K562 (cell line): Measurements from ENCODE around the gene ICAM2. TPM values are rescaled to one million over a fixed set of nuclear protein-coding genes. Genes with fewer than 3 reads are reported as not detected.

Experiments used
- C11orf30 ChIP-seq: fragments of 450-650 bp; IDR thresholded peaks from 2 replicates; pipeline ENCODE4 v1.6.1; 2016; ENCODE audit warnings: low read depth, mild to moderate bottlenecking
- EGR1 ChIP-seq: fragments of 450-650 bp; conservative IDR thresholded peaks from 2 replicates; pipeline ENCODE4 v1.6.1; 2017; ENCODE audit warnings: mild to moderate bottlenecking
- EHMT2 ChIP-seq: fragments of 450-650 bp; IDR thresholded peaks from 2 replicates; pipeline ENCODE4 v1.6.1; 2018; ENCODE audit warnings: antibody characterized with exemption
- ELF2 ChIP-seq: fragments of 250-450 bp; sonication (Bioruptor Pico); IDR thresholded peaks from 2 replicates; pipeline ENCODE4 v1.5.0; 2021; ENCODE audit warnings: mild to moderate bottlenecking
- IFI16 ChIP-seq: fragments of 250-450 bp; sonication (Bioruptor Pico); IDR thresholded peaks from 2 replicates; pipeline ENCODE4 v2.1.2; 2022; ENCODE audit warnings: mild to moderate bottlenecking, inconsistent platforms
- KDM4B ChIP-seq, 2 experiments: fragments of 450-650 bp in 1 of 2; sonication (generic) in 1 of 2; IDR thresholded peaks; 2 replicates each; pipeline ENCODE4 v1.6.1; 2016 to 2017; ENCODE audit warnings: borderline replicate concordance in 2 of 2, antibody characterized with exemption in 1 of 2, low read depth in 1 of 2, mild to moderate bottlenecking in 1 of 2
- L3MBTL2 ChIP-seq: fragments of 450-650 bp; IDR thresholded peaks from 2 replicates; pipeline ENCODE4 v1.6.1; 2016; ENCODE audit warnings: mild to moderate bottlenecking, moderate library complexity
- POLR2G ChIP-seq: fragments of 200-400 bp; formaldehyde crosslinking; IDR thresholded peaks from 2 replicates; pipeline ENCODE4 v1.6.1; 2017; ENCODE audit warnings: low read depth, mild to moderate bottlenecking, antibody characterized with exemption, low read length, moderate library complexity
- ZC3H11A ChIP-seq: IDR thresholded peaks from 2 replicates; pipeline ENCODE4 v1.6.1; 2012; ENCODE audit warnings: low read depth, low read length, improper control_type of control experiment
- ZNF830 ChIP-seq: fragments of 250-450 bp; sonication (Bioruptor Pico); IDR thresholded peaks from 2 replicates; pipeline ENCODE4 v1.5.0; 2021; ENCODE audit warnings: mild to moderate bottlenecking
- polyA plus RNA-seq, 8 experiments: library from polyadenylated mRNA; depleted of rRNA in 4 of 8; stranded (reverse) in 5 of 8; unstranded in 3 of 8; fragments of >200 nt; fragmentation: Nextera tagmentation in 2 of 8; fragmentation: Illumina TruSeq in 1 of 8; extraction: Ambion mirVana in 2 of 8; extraction: Trizol in 1 of 8; gene quantifications; 2 replicates each; pipeline versions ENCODE4 v1.2.1 to v1.2.3, GENCODE V29; 2011 to 2014; ENCODE audit warnings: inconsistent platforms in 1 of 8, missing spikeins in 1 of 8
- total RNA-seq, 7 experiments: library from RNA; depleted of rRNA in 6 of 7; stranded (reverse); fragments of >200 nt in 6 of 7; fragmentation: Illumina TruSeq in 2 of 7; extraction: Trizol in 2 of 7; gene quantifications; 2 replicates each; pipeline versions ENCODE4 v1.2.1 to v1.2.3, GENCODE V29; 2011 to 2021; ENCODE audit warnings: low replicate concordance in 1 of 7
- TF ChIP-seq, protein P1 (sequence below), 2 experiments: fragments of 450-650 bp in 1 of 2; IDR thresholded peaks; 2 replicates each; pipeline ENCODE4 v1.6.1; 2011 to 2017; ENCODE audit warnings: low read depth in 2 of 2, antibody characterized with exemption in 1 of 2, borderline replicate concordance in 1 of 2, low read length in 1 of 2, mild to moderate bottlenecking in 1 of 2, mixed read lengths in 1 of 2; ENCODE audit not compliant: control insufficient read depth in 1 of 2
- TF ChIP-seq, protein P2 (sequence below), 2 experiments: IDR thresholded peaks in 1 of 2; conservative IDR thresholded peaks in 1 of 2; 2 replicates each; pipeline ENCODE4 v1.6.1; 2016; ENCODE audit warnings: low read depth in 2 of 2, mild to moderate bottlenecking in 1 of 2, missing compliant biosample characterization in 1 of 2, missing genetic modification characterization in 1 of 2, moderate library complexity in 1 of 2
- TF ChIP-seq, protein P3 (sequence below): fragments of 450-650 bp; IDR thresholded peaks from 2 replicates; pipeline ENCODE4 v1.6.1; 2017; ENCODE audit warnings: antibody characterized with exemption, mild to moderate bottlenecking
- TF ChIP-seq, protein P4 (sequence below): fragments of 250-450 bp; sonication (Bioruptor Pico); IDR thresholded peaks from 2 replicates; pipeline ENCODE4 v1.8.0; 2022; ENCODE audit warnings: moderate library complexity, mild to moderate bottlenecking, inconsistent platforms
- TF ChIP-seq, protein P5 (sequence below): fragments of 450-650 bp; IDR thresholded peaks from 2 replicates; pipeline ENCODE4 v1.6.1; 2014; ENCODE audit warnings: low read depth, mild to moderate bottlenecking, moderate library complexity, borderline replicate concordance

Gene ICAM2
- total and polyA plus RNA-seq, 9 of the 15 experiments (the other 6 are each of a cell fraction or from before 2014, with no cell fraction given): 37.9 to 89.4 (median 60.6) TPM

DNA sequence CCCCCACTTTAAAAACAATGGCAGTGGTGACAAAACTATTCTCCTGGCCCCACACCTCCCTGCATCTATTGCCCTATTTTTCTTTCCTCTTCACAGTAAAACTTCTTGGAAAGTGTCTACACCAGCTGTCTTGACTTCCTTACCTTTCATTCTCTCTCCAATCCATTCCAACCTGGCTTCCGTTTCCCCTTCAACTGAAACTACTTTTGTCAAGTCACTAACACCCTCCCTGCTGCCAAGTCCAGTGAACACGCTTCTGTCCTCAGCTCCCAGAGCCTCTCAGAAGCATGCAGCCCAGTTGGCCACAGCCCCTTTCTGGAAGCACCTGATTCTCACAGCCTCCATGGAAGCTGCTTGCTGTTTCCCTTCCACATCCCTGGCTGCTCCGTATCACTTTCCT lies 43.7 kb downstream of the ICAM2 start (continued):
- TF ChIP-seq, protein P1, sequence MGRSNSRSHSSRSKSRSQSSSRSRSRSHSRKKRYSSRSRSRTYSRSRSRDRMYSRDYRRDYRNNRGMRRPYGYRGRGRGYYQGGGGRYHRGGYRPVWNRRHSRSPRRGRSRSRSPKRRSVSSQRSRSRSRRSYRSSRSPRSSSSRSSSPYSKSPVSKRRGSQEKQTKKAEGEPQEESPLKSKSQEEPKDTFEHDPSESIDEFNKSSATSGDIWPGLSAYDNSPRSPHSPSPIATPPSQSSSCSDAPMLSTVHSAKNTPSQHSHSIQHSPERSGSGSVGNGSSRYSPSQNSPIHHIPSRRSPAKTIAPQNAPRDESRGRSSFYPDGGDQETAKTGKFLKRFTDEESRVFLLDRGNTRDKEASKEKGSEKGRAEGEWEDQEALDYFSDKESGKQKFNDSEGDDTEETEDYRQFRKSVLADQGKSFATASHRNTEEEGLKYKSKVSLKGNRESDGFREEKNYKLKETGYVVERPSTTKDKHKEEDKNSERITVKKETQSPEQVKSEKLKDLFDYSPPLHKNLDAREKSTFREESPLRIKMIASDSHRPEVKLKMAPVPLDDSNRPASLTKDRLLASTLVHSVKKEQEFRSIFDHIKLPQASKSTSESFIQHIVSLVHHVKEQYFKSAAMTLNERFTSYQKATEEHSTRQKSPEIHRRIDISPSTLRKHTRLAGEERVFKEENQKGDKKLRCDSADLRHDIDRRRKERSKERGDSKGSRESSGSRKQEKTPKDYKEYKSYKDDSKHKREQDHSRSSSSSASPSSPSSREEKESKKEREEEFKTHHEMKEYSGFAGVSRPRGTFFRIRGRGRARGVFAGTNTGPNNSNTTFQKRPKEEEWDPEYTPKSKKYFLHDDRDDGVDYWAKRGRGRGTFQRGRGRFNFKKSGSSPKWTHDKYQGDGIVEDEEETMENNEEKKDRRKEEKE (IDR thresholded peaks at IDR 0.05; ENCODE audit: borderline replicate concordance in 1 of 2, control insufficient read depth in 1 of 2, low read depth in 2 of 2, low read length in 1 of 2): no peak
- TF ChIP-seq, protein P2, sequence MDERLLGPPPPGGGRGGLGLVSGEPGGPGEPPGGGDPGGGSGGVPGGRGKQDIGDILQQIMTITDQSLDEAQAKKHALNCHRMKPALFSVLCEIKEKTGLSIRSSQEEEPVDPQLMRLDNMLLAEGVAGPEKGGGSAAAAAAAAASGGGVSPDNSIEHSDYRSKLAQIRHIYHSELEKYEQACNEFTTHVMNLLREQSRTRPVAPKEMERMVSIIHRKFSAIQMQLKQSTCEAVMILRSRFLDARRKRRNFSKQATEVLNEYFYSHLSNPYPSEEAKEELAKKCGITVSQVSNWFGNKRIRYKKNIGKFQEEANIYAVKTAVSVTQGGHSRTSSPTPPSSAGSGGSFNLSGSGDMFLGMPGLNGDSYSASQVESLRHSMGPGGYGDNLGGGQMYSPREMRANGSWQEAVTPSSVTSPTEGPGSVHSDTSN (CRISPR knock-in tag; IDR thresholded peaks at IDR 0.05; ENCODE audit: low read depth): no peak
- TF ChIP-seq, protein P2 (tag; conservative IDR thresholded peaks at IDR 0.05; ENCODE audit: low read depth): no peak
- TF ChIP-seq ZC3H11A: no peak
- TF ChIP-seq ELF2 (CRISPR knock-in tag): no peak
- TF ChIP-seq EHMT2: peak; percentile 75; the same call in 1 of the 2 replicates
- no peak for TF ChIP-seq IFI16 (CRISPR knock-in tag)
- TF ChIP-seq, protein P3, sequence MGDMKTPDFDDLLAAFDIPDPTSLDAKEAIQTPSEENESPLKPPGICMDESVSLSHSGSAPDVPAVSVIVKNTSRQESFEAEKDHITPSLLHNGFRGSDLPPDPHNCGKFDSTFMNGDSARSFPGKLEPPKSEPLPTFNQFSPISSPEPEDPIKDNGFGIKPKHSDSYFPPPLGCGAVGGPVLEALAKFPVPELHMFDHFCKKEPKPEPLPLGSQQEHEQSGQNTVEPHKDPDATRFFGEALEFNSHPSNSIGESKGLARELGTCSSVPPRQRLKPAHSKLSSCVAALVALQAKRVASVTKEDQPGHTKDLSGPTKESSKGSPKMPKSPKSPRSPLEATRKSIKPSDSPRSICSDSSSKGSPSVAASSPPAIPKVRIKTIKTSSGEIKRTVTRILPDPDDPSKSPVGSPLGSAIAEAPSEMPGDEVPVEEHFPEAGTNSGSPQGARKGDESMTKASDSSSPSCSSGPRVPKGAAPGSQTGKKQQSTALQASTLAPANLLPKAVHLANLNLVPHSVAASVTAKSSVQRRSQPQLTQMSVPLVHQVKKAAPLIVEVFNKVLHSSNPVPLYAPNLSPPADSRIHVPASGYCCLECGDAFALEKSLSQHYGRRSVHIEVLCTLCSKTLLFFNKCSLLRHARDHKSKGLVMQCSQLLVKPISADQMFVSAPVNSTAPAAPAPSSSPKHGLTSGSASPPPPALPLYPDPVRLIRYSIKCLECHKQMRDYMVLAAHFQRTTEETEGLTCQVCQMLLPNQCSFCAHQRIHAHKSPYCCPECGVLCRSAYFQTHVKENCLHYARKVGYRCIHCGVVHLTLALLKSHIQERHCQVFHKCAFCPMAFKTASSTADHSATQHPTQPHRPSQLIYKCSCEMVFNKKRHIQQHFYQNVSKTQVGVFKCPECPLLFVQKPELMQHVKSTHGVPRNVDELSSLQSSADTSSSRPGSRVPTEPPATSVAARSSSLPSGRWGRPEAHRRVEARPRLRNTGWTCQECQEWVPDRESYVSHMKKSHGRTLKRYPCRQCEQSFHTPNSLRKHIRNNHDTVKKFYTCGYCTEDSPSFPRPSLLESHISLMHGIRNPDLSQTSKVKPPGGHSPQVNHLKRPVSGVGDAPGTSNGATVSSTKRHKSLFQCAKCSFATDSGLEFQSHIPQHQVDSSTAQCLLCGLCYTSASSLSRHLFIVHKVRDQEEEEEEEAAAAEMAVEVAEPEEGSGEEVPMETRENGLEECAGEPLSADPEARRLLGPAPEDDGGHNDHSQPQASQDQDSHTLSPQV: peak; percentile 18; the same call in 1 of the 2 replicates
- no peak for TF ChIP-seq ZNF830
- peak; percentile 74 for TF ChIP-seq C11orf30
- no peak for TF ChIP-seq POLR2G
- TF ChIP-seq L3MBTL2: peak; percentile 37; the same call in 1 of the 2 replicates
- TF ChIP-seq EGR1: no peak
- TF ChIP-seq, protein P4, sequence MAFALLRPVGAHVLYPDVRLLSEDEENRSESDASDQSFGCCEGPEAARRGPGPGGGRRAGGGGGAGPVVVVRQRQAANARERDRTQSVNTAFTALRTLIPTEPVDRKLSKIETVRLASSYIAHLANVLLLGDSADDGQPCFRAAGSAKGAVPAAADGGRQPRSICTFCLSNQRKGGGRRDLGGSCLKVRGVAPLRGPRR (CRISPR knock-in tag): no peak
- no peak for TF ChIP-seq KDM4B (IDR thresholded peaks at IDR 0.05; ENCODE audit: borderline replicate concordance in 2 of 2, low read depth in 1 of 2)
- TF ChIP-seq, protein P5, sequence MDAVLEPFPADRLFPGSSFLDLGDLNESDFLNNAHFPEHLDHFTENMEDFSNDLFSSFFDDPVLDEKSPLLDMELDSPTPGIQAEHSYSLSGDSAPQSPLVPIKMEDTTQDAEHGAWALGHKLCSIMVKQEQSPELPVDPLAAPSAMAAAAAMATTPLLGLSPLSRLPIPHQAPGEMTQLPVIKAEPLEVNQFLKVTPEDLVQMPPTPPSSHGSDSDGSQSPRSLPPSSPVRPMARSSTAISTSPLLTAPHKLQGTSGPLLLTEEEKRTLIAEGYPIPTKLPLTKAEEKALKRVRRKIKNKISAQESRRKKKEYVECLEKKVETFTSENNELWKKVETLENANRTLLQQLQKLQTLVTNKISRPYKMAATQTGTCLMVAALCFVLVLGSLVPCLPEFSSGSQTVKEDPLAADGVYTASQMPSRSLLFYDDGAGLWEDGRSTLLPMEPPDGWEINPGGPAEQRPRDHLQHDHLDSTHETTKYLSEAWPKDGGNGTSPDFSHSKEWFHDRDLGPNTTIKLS: no peak
